ENCODE results near the gene RERG.

The RERG gene

GRCh38 chr12:15152868-15153267 lies 68.3 kb downstream of the RERG start:
- no peaks in the 10 kb centered on the region for H3K36me3 ChIP-seq
- TF ChIP-seq CTCF (IDR thresholded peaks at IDR 0.05), result no peak
- H3K4me1 ChIP-seq (ENCODE audit: control insufficient read depth in 1 of 2, insufficient read depth in 1 of 2, low read depth in 1 of 2, low read length in 1 of 2), result no peaks in the 10 kb centered on the region
- no peak overlapping the region for H3K4me3 ChIP-seq (ENCODE audit: low read depth in 1 of 2, low read length in 1 of 2)
- no peak overlapping the region for H3K27ac ChIP-seq
- H3K27me3 ChIP-seq, result peaks cover 6% of the 10 kb centered on the region
- H3K9me3 ChIP-seq, result no peaks in the 10 kb centered on the region

- H3K36me3 ChIP-seq, result no peaks in the 10 kb centered on the region
- TF ChIP-seq CTCF (IDR thresholded peaks at IDR 0.05), result no peak
- H3K27me3 ChIP-seq, result peaks cover 6% of the 10 kb centered on the region
- no peaks in the 10 kb centered on the region for H3K4me1 ChIP-seq (ENCODE audit: control insufficient read depth in 1 of 2, insufficient read depth in 1 of 2, low read depth in 1 of 2, low read length in 1 of 2)
- H3K4me3 ChIP-seq (ENCODE audit: low read depth in 1 of 2, low read length in 1 of 2), result no peak overlapping the region
- no peaks in the 10 kb centered on the region for H3K9me3 ChIP-seq
- no peak overlapping the region for H3K27ac ChIP-seq
Measured at GRCh38 chr12:15152456-15152855, 68.8 kb downstream of the RERG start.

- Histone ChIP-seq H3K9me3 (no peaks in the 10 kb centered on the region), H3K27me3 (peaks cover 6% of the 10 kb centered on the region), H3K27ac (no peak overlapping the region), H3K4me3 (ENCODE audit: low read depth in 1 of 2, low read length in 1 of 2) (no peak overlapping the region), H3K4me1 (ENCODE audit: control insufficient read depth in 1 of 2, insufficient read depth in 1 of 2, low read depth in 1 of 2, low read length in 1 of 2) (no peaks in the 10 kb centered on the region), H3K36me3 (no peaks in the 10 kb centered on the region)
- no peak for TF ChIP-seq CTCF (IDR thresholded peaks at IDR 0.05)
Measured at GRCh38 chr12:15151161-15152091, 69.8 kb downstream of the RERG start.

- Histone ChIP-seq H3K4me3 (ENCODE audit: low read depth in 1 of 2, low read length in 1 of 2) (no peak overlapping the region), H3K4me1 (ENCODE audit: control insufficient read depth in 1 of 2, insufficient read depth in 1 of 2, low read depth in 1 of 2, low read length in 1 of 2) (no peaks in the 10 kb centered on the region), H3K9me3 (no peaks in the 10 kb centered on the region), H3K36me3 (no peaks in the 10 kb centered on the region), H3K27ac (no peak overlapping the region), H3K27me3 (peaks cover 4% of the 10 kb centered on the region)
- TF ChIP-seq CTCF (IDR thresholded peaks at IDR 0.05), result no peak
Measured at GRCh38 chr12:15146585-15146984, 74.6 kb downstream of the RERG start.

- Histone ChIP-seq H3K4me1 (ENCODE audit: control insufficient read depth in 1 of 2, insufficient read depth in 1 of 2, low read depth in 1 of 2, low read length in 1 of 2) (no peaks in the 10 kb centered on the region), H3K27me3 (peaks cover 4% of the 10 kb centered on the region), H3K27ac (no peak overlapping the region), H3K9me3 (no peaks in the 10 kb centered on the region), H3K4me3 (ENCODE audit: low read depth in 1 of 2, low read length in 1 of 2) (no peak overlapping the region), H3K36me3 (no peaks in the 10 kb centered on the region)
- no peak for TF ChIP-seq CTCF (IDR thresholded peaks at IDR 0.05)
Measured at GRCh38 chr12:15143467-15143866, 77.8 kb downstream of the RERG start.

Data from neutrophil (primary cell).